Measurements from ENCODE around the gene RASGRP4.
"Not testable (repeated sequence)": the region's sequence is repeated elsewhere in the genome, so short reads cannot be mapped to it uniquely, and the experiment has no call there.

DNA sequence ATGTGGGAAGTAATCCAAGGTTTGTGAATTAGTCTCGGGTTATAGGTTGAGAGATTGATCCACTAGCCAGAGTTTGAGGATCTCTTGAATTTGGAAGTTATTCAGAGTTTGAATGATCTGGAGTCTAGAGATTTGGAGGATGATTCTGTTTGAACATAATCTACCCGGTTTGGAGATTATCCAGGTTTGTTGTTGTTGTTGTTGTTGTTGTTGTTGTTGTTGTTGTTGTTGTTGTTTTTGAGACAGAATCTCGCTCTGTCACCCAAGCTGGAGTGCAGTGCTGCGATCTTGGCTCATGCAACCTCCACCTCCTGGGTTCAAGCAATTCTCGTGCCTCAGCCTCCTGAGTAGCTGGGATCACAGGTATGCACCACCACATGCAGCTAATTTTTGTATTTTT is 14.1 kb downstream of the RASGRP4 start:
- TF ChIP-seq, protein P1, sequence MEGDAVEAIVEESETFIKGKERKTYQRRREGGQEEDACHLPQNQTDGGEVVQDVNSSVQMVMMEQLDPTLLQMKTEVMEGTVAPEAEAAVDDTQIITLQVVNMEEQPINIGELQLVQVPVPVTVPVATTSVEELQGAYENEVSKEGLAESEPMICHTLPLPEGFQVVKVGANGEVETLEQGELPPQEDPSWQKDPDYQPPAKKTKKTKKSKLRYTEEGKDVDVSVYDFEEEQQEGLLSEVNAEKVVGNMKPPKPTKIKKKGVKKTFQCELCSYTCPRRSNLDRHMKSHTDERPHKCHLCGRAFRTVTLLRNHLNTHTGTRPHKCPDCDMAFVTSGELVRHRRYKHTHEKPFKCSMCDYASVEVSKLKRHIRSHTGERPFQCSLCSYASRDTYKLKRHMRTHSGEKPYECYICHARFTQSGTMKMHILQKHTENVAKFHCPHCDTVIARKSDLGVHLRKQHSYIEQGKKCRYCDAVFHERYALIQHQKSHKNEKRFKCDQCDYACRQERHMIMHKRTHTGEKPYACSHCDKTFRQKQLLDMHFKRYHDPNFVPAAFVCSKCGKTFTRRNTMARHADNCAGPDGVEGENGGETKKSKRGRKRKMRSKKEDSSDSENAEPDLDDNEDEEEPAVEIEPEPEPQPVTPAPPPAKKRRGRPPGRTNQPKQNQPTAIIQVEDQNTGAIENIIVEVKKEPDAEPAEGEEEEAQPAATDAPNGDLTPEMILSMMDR (conservative IDR thresholded peaks at IDR 0.05; ENCODE audit: low read length): not testable (repeated sequence)
- TF ChIP-seq EZH2phosphoT487 (IDR thresholded peaks at IDR 0.05; ENCODE audit: borderline replicate concordance): not testable (repeated sequence)
